NB4 (cell line): ENCODE results near the gene VGLL2.

Source experiments
- DNase-seq: peaks from one replicate; pipeline ENCODE4 v3.0.0; 2010; ENCODE audit warnings: low read depth
- H3K4me3 ChIP-seq: one replicate; pipeline ENCODE4 v1.5.1; 2011; ENCODE audit warnings: mild to moderate bottlenecking, low read depth, low read length, moderate library complexity
- CTCF ChIP-seq: IDR thresholded peaks from one replicate; pipeline ENCODE4 v1.5.1; 2012; ENCODE audit warnings: low read depth, low read length
- MAX ChIP-seq: IDR thresholded peaks from 2 replicates; pipeline ENCODE4 v1.6.1; 2011; ENCODE audit warnings: low read depth, low read length
- MYC ChIP-seq: IDR thresholded peaks from 2 replicates; pipeline ENCODE4 v1.6.1; 2011; ENCODE audit warnings: low read depth, low read length
- POLR2A ChIP-seq: IDR thresholded peaks from 2 replicates; pipeline ENCODE4 v1.6.1; 2011; ENCODE audit warnings: mild to moderate bottlenecking; ENCODE audit not compliant: insufficient read length; ENCODE audit errors: extremely low read depth

Gene VGLL2

GRCh38 chr6:117265410-117266256, at the start of gene VGLL2:
Gene VGLL2 (plus strand): TSS chr6:117265558. CDS start chr6:117265764, 206 bp downstream.
- TF ChIP-seq MAX: no peak
- no peak for TF ChIP-seq CTCF
- TF ChIP-seq POLR2A: no peak
- no peak for TF ChIP-seq MYC
- DNase-seq: no peak
- no peak within 1 kb of the TSS for H3K4me3 ChIP-seq

GRCh38 chr6:117222861-117223260, 42.5 kb upstream of the VGLL2 start:
- TF ChIP-seq MYC (no peak), CTCF (no peak), POLR2A (no peak), MAX (no peak)
- DNase-seq: no peak
- H3K4me3 ChIP-seq: no peak overlapping the region

- no peak overlapping the region for H3K4me3 ChIP-seq
- TF ChIP-seq CTCF: no peak
- no peak for TF ChIP-seq MAX
- no peak for TF ChIP-seq POLR2A
- TF ChIP-seq MYC: no peak
- no peak for DNase-seq
Measured at GRCh38 chr6:117226778-117227177, 38.6 kb upstream of the VGLL2 start.

- H3K4me3 ChIP-seq: no peak overlapping the region
- TF ChIP-seq MYC (no peak), MAX (no peak), POLR2A (no peak), CTCF (no peak)
- no peak for DNase-seq
Measured at GRCh38 chr6:117227245-117227962, 38.0 kb upstream of the VGLL2 start.

GRCh38 chr6:117228202-117228601, 37.2 kb upstream of the VGLL2 start:
- TF ChIP-seq POLR2A: no peak
- no peak for TF ChIP-seq CTCF
- no peak for TF ChIP-seq MYC
- no peak for TF ChIP-seq MAX
- no peak for DNase-seq
- no peak overlapping the region for H3K4me3 ChIP-seq
